ENCODE measurements around the gene INKA2. TPM values are rescaled to one million over a fixed set of nuclear protein-coding genes. Genes with fewer than 3 reads are reported as not detected.

INKA2 gene
- total and polyA plus RNA-seq, 9 donors, result 2.3 to 22.2 (median 5.9) TPM

GRCh38 chr1:111732718-111733117 is 6.5 kb downstream of the INKA2 start:
- Histone ChIP-seq H3K27ac (no peak overlapping the region), H3K9me3 (no peaks in the 10 kb centered on the region), H3K4me1 (ENCODE audit: insufficient read depth) (peaks cover 16% of the 10 kb centered on the region), H3K27me3 (no peaks in the 10 kb centered on the region), H3K4me3 (no peak overlapping the region), H3K36me3 (no peaks in the 10 kb centered on the region)
- TF ChIP-seq CTCF (IDR thresholded peaks at IDR 0.05) (no peak), EP300 (IDR thresholded peaks at IDR 0.05) (no peak), POLR2A (IDR thresholded peaks at IDR 0.05) (no peak)
- DNase-seq, result no peak
- intact Hi-C loops (cut with DNase I), result loop anchor here in 1 of 4 donors (10.0 kb wide), 1 partner anchor 108 kb away; no protein-coding TSS in a partner anchor
- 91 to 93% (median 91%) methylated on average over 7 of the region's 7 CpGs for WGBS, 3 donors

- DNase-seq, result no peak
- TF ChIP-seq CTCF (IDR thresholded peaks at IDR 0.05) (no peak), EP300 (IDR thresholded peaks at IDR 0.05) (no peak), POLR2A (IDR thresholded peaks at IDR 0.05) (no peak)
- H3K4me3 ChIP-seq, result no peak overlapping the region
- intact Hi-C loops (cut with DNase I), result loop anchor here in 1 of 4 donors (10.0 kb wide), 1 partner anchor 107 kb away; no protein-coding TSS in a partner anchor
- peaks cover 13% of the 10 kb centered on the region for H3K4me1 ChIP-seq (ENCODE audit: insufficient read depth)
- H3K27ac ChIP-seq, result no peak overlapping the region
- 79 to 82% (median 80%) methylated on average over 6 of the region's 6 CpGs for WGBS, 3 donors
- no peaks in the 10 kb centered on the region for H3K9me3 ChIP-seq
- no peaks in the 10 kb centered on the region for H3K27me3 ChIP-seq
- no peaks in the 10 kb centered on the region for H3K36me3 ChIP-seq
These were observed 7.2 kb downstream of the INKA2 start for GRCh38 chr1:111731956-111732355.

GRCh38 chr1:111730706-111731105 is 8.5 kb downstream of the INKA2 start:
- TF ChIP-seq CTCF (IDR thresholded peaks at IDR 0.05) (no peak), POLR2A (IDR thresholded peaks at IDR 0.05) (no peak), EP300 (IDR thresholded peaks at IDR 0.05) (no peak)
- Histone ChIP-seq H3K36me3 (no peaks in the 10 kb centered on the region), H3K27me3 (no peaks in the 10 kb centered on the region), H3K4me1 (ENCODE audit: insufficient read depth) (peaks cover 5% of the 10 kb centered on the region), H3K4me3 (no peak overlapping the region), H3K9me3 (no peaks in the 10 kb centered on the region), H3K27ac (no peak overlapping the region)
- intact Hi-C loops (cut with DNase I), result loop anchor here in 1 of 4 donors (10.0 kb wide), 1 partner anchor 106 kb away; no protein-coding TSS in a partner anchor
- DNase-seq, result no peak
- WGBS, 3 donors, result 72 to 76% (median 74%) methylated on average over 4 of the region's 4 CpGs

GRCh38 chr1:111729946-111730681 is 9.1 kb downstream of the INKA2 start:
- DNase-seq, result no peak
- 77 to 83% (median 81%) methylated on average over 7 of the region's 7 CpGs for WGBS, 3 donors
- no peaks in the 10 kb centered on the region for H3K27me3 ChIP-seq
- TF ChIP-seq CTCF (IDR thresholded peaks at IDR 0.05) (no peak), EP300 (IDR thresholded peaks at IDR 0.05) (no peak)
- H3K4me1 ChIP-seq (ENCODE audit: insufficient read depth), result peaks cover 4% of the 10 kb centered on the region
- H3K4me3 ChIP-seq, result no peak overlapping the region
- no peaks in the 10 kb centered on the region for H3K9me3 ChIP-seq
- no peak overlapping the region for H3K27ac ChIP-seq
- intact Hi-C loops (cut with DNase I), result loop anchor here in 1 of 4 donors (10.0 kb wide), 1 partner anchor 105 kb away; no protein-coding TSS in a partner anchor
- no peaks in the 10 kb centered on the region for H3K36me3 ChIP-seq
